Activated CD4-positive, alpha-beta T cell treated with anti-CD3 and anti-CD28 coated beads, Interleukin-2, amount 10 ng/mL, durations not matched to agents 7 days and 5 days (primary cell): ENCODE results near the gene SCGB1C1. TPM values are rescaled to one million over a fixed set of nuclear protein-coding genes. Genes with fewer than 3 reads are reported as not detected.

Source experiments
- CTCF ChIA-PET: fragments of 350-600 bp; sonication (Branson Sonifier 250); formaldehyde crosslinking; loops from one replicate; lab custom pipeline; 2021; ENCODE audit warnings: antibody characterized with exemption; lab: Charles Lee
- POLR2A ChIA-PET: fragments of 350-600 bp; sonication (Branson Sonifier 250); formaldehyde crosslinking; loops from one replicate; lab custom pipeline; 2021; ENCODE audit warnings: antibody characterized with exemption; lab: Charles Lee
- DNase-seq: peaks from one replicate; pipeline ENCODE4 v3.0.0-alpha.2; 2020
- H3K27ac Mint-ChIP-seq: one replicate; pipeline ENCODE4 v1.8.0; 2021; ENCODE audit warnings: mild to moderate bottlenecking, moderate library complexity, mixed read lengths
- H3K27me3 Mint-ChIP-seq: one replicate; pipeline ENCODE4 v1.8.0; 2021; ENCODE audit warnings: mixed read lengths
- H3K36me3 Mint-ChIP-seq: one replicate; pipeline ENCODE4 v1.8.0; 2021; ENCODE audit warnings: low read depth, mixed read lengths
- H3K4me1 Mint-ChIP-seq: one replicate; pipeline ENCODE4 v1.8.0; 2021; ENCODE audit warnings: mixed read lengths
- H3K4me3 Mint-ChIP-seq: one replicate; pipeline ENCODE4 v1.8.0; 2021; ENCODE audit warnings: mild to moderate bottlenecking, moderate library complexity, mixed read lengths
- H3K9me3 Mint-ChIP-seq: one replicate; pipeline ENCODE4 v1.8.0; 2021; ENCODE audit warnings: mixed read lengths
- total RNA-seq, 2 experiments: library from RNA; stranded (reverse); gene quantifications; one replicate each; pipeline ENCODE4 v1.2.3, GENCODE V29; 2021

Gene SCGB1C1
- total RNA-seq, 2 experiments from 2014 or later: not detected

DNA sequence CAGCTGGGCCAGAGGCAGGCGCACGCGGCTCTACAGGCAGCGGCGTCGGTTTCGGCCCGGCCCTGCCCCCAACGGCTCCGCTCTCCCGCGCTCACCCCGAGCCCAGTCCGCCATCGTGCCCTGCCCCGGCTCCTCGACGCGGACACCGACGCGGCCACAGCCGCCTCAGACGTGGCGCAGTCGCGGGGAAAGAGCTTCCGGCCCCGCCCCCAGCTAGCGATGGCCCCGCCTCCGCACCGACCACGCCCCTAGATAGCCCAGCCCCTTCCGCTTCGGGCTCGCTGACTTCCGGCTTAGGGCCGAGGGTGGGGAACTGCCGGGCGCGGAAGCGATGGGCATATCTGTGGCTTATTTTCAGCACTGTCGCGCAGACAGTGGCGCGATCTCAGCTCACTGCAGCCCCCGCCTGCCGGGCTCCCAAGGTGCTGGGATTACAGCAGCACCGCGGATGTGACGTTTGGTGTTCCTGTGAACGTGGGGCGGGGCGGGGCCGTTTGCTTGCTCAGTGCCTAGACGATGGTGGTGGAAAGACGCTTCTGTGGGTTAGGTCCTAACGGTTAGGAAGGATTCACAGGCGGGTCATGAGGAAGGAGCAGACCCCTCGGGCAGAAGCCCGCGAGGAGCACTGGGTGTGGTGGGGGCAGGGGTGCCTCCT lies 14.5 kb downstream of the SCGB1C1 start, which contains the start of the genes BET1L and RIC8A:
BET1L (minus strand) TSS at position 192 of the 655 bp plus-strand sequence; CDS start at position 114, 78 bp downstream.
RIC8A (plus strand) TSS at position 501 of the 655 bp plus-strand sequence. CDS start 1,147 bp downstream, outside the sequence.
- Mint-ChIP-seq H3K36me3 (peaks cover 56% of the 10 kb centered on the region), H3K4me3 (peak within 1 kb of the TSS; percentile 95), H3K4me1 (peaks cover 48% of the 10 kb centered on the region), H3K27ac (peak within 1 kb of the TSS; percentile 99), H3K27me3 (no peaks in the 10 kb centered on the region), H3K9me3 (no peaks in the 10 kb centered on the region)
- DNase-seq: peak; percentile 99
- ChIA-PET CTCF (interaction anchor here (0.5 to 1.8 kb wide), 13 partner anchors 10 to 238 kb away, joined by 3 to 6 read pairs (median 3); a partner anchor contains a TSS), POLR2A (interaction anchor here (0.5 to 1.4 kb wide), 5 partner anchors 80 to 241 kb away, joined by 3 to 4 read pairs (median 4); no protein-coding TSS in a partner anchor)

DNA sequence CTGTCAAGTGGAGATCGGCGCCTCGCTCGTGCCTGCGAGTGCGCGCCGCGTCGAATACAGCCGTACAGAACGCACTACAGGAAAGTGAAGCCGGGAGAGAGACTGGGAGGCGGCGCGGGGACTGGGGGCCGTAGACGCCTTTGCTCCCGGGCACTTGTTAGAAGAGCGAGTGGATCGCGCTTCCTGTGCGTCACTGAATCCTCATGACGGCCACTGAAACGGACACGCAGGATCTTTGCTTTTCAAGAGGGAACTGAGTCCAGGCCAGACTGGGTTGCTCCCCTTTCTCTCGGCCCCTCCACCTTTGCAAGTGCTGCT lies 14.9 kb downstream of the SCGB1C1 start:
- ChIA-PET CTCF (interaction anchor here (0.5 to 1.8 kb wide), 8 partner anchors 11 to 238 kb away, joined by 3 to 6 read pairs (median 4); a partner anchor contains a TSS), POLR2A (interaction anchor here (0.8 to 1.4 kb wide), 4 partner anchors 80 to 241 kb away, joined by 4 read pairs; no protein-coding TSS in a partner anchor)
- H3K9me3 Mint-ChIP-seq: no peaks in the 10 kb centered on the region
- no peak for DNase-seq
- H3K27ac Mint-ChIP-seq: peak overlapping the region; percentile 99
- peaks cover 56% of the 10 kb centered on the region for H3K36me3 Mint-ChIP-seq
- peak overlapping the region; percentile 95 for H3K4me3 Mint-ChIP-seq
- H3K27me3 Mint-ChIP-seq: no peaks in the 10 kb centered on the region
- H3K4me1 Mint-ChIP-seq: peaks cover 43% of the 10 kb centered on the region

DNA sequence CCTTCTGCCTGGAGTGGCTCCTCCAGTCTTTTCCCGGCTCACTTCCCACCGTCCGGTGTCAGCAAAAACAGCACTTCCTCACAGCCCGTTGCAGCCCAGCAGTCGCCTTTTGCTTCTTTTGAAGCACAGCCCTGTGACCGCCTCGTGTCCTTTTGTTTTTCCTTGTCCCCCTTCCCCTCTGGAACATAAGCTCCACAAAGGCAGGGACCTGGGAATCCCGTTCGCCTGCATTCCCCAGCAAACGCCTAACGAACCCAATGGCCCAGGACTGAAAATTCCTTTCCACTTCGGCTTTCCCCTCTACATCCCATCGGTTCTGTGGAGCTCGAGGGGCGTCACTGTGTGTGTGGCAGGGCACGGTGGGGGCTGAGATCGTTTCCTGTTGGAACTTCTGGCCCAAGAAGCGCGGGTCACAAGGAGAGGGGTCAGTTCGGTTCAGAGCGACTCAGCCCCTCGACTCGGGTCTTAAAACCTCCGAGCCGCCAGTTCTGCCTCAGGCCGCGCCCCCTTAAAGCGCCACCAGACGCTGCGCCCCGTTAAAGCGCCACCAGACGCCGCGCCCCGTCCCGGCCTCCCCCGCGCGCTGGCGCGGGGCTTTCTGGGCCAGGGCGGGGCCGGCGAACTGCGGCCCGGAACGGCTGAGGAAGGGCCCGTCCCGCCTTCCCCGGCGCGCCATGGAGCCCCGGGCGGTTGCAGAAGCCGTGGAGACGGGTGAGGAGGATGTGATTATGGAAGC lies 15.5 kb downstream of the SCGB1C1 start:
- POLR2A ChIA-PET: interaction anchor here (0.6 kb wide), 2 partner anchors 8 to 168 kb away, joined by 3 read pairs; no protein-coding TSS in a partner anchor

DNA sequence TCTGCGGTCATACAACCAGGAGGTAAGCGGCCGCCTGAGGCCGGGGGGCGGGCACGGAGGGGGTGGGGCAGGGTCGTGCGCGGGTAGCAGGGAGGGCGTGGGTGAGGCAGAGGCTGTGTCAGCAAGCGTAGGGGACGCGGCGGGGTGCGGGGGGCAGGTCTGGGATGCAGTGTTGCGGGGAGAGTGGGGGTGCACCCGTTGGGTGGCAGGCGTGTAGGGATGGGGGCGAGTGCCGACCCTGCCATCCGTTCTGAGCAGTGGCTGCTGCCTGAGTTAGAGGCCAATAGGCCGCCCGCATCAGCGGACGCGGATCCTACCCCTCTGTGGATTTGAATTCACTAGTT lies 16.0 kb downstream of the SCGB1C1 start:
- Mint-ChIP-seq H3K4me1 (peaks cover 32% of the 10 kb centered on the region), H3K27me3 (no peaks in the 10 kb centered on the region), H3K4me3 (peak overlapping the region; percentile 95), H3K9me3 (no peaks in the 10 kb centered on the region), H3K36me3 (peaks cover 52% of the 10 kb centered on the region), H3K27ac (peak overlapping the region; percentile 99)
- ChIA-PET POLR2A (interaction anchor here (0.6 kb wide), 1 partner anchor 168 kb away, joined by 3 read pairs; no protein-coding TSS in a partner anchor), CTCF (interaction anchor here (2.1 kb wide), 1 partner anchor 42 kb away, joined by 9 read pairs; no protein-coding TSS in a partner anchor)
- no peak for DNase-seq

More for the DNA sequence above, 15.5 kb downstream of the SCGB1C1 start:
- peak; percentile 87 for DNase-seq
- Mint-ChIP-seq H3K9me3 (no peaks in the 10 kb centered on the region), H3K4me1 (peaks cover 38% of the 10 kb centered on the region), H3K36me3 (peaks cover 53% of the 10 kb centered on the region), H3K4me3 (peak overlapping the region; percentile 95), H3K27me3 (no peaks in the 10 kb centered on the region), H3K27ac (peak overlapping the region; percentile 99)
- CTCF ChIA-PET: interaction anchor here (1.4 to 2.1 kb wide), 2 partner anchors 42 to 122 kb away, joined by 3 to 9 read pairs; no protein-coding TSS in a partner anchor

DNA sequence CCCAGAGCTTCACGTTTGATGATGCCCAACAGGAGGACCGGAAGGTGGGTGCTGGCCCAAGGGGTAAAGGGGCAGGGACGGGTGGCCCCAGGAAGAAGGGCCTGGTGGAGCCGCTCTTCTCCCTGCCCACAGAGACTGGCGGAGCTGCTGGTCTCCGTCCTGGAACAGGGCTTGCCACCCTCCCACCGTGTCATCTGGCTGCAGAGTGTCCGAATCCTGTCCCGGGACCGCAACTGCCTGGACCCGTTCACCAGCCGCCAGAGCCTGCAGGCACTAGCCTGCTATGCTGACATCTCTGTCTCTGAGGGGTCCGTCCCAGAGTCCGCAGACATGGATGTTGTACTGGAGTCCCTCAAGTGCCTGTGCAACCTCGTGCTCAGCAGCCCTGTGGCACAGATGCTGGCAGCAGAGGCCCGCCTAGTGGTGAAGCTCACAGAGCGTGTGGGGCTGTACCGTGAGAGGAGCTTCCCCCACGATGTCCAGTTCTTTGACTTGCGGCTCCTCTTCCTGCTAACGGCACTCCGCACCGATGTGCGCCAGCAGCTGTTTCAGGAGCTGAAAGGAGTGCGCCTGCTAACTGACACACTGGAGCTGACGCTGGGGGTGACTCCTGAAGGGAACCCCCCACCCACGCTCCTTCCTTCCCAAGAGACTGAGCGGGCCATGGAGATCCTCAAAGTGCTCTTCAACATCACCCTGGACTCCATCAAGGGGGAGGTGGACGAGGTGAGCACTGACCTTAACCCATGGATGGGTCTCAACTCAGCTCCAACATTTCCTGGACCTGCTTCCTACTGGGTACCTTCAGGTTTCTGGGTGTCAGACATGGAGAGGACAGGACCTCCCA lies 16.6 kb downstream of the SCGB1C1 start:
- DNase-seq: no peak
- CTCF ChIA-PET: interaction anchor here (0.6 to 2.1 kb wide), 2 partner anchors 13 to 41 kb away, joined by 3 to 9 read pairs; no protein-coding TSS in a partner anchor
- Mint-ChIP-seq H3K36me3 (peaks cover 51% of the 10 kb centered on the region), H3K27me3 (no peaks in the 10 kb centered on the region), H3K4me1 (peaks cover 29% of the 10 kb centered on the region), H3K27ac (peak overlapping the region; percentile 99), H3K9me3 (no peaks in the 10 kb centered on the region), H3K4me3 (peak overlapping the region; percentile 95)
- POLR2A ChIA-PET: interaction anchor here (0.6 kb wide), 1 partner anchor 167 kb away, joined by 3 read pairs; no protein-coding TSS in a partner anchor

DNA sequence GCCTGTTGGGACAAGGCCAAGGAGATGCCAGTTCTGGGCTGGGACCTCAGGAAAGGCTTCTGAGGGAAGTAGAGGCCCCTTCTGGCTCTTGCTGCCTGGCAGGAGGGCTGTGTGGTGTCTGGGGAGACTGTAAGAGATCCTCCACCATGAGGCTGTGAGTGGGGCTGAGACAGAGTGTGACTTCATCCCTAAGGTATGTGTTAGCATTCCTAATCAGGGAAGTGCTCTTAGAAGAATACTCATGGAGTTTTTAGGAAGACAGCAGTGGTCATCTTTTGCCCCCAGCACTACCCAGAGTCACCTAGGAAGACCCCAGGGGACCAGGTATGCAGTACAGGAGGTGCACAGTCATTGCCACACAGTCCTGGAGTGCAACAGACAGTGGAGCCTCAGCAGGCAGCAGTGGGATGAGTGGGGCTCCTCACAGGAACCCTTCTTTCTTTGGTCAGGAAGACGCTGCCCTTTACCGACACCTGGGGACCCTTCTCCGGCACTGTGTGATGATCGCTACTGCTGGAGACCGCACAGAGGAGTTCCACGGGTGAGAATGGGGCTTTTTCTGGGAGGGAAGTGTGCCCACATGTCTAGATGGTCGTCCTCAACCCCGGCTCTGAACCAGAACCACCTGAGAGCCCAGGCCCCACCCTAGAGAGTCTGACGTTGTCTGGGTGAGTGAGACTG lies 17.4 kb downstream of the SCGB1C1 start:
- Mint-ChIP-seq H3K9me3 (no peaks in the 10 kb centered on the region), H3K36me3 (peaks cover 55% of the 10 kb centered on the region)
- POLR2A ChIA-PET: no interaction called here

DNA sequence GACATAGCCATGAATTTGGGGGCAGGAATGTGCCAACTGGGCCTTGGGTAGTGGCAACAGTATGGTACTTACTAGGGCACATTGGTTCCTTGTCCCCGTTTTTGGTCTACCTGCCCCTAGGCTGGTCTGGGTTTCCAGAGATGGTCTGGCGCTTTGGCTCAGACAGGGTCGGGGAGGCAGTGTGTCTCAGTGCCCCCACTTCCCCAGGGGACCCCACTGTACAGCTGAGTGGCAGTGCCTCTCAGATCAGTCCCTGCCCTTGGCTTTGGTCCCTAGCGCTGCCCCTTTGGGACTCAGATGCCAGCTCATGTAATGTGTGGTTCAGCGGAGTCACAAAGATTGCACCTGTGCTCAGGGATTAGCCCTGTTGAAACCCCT lies 17.9 kb downstream of the SCGB1C1 start:
- Mint-ChIP-seq H3K36me3 (peaks cover 57% of the 10 kb centered on the region), H3K4me1 (peaks cover 18% of the 10 kb centered on the region), H3K4me3 (peak overlapping the region; percentile 51), H3K27ac (no peak overlapping the region), H3K27me3 (no peaks in the 10 kb centered on the region), H3K9me3 (no peaks in the 10 kb centered on the region)
- ChIA-PET CTCF (no interaction called here), POLR2A (no interaction called here)
- no peak for DNase-seq

More for the DNA sequence above, 17.4 kb downstream of the SCGB1C1 start:
- Mint-ChIP-seq H3K4me3 (peak overlapping the region; percentile 95), H3K27me3 (no peaks in the 10 kb centered on the region), H3K27ac (peak overlapping the region; percentile 50), H3K4me1 (peaks cover 24% of the 10 kb centered on the region)
- CTCF ChIA-PET: interaction anchor here (2.1 kb wide), 1 partner anchor 40 kb away, joined by 9 read pairs; no protein-coding TSS in a partner anchor
- DNase-seq: no peak

DNA sequence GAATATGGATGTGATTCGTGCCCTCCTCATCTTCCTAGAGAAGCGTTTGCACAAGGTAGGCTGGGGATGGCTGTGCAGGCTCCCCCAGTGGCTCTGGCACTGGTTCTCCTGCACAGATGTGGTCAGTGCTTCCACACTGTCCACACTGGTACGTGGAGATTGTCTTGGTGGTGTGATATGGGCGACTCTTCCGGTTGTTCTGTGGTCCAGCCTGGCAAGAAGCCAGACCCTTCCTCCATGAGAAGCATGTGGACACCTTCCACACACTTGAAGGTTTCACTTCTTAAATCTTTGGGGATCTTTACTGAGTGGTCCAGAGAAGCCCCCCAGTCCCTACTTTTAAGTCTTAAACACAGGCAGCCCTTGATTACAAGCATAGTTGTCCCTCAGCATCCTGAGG lies 18.4 kb downstream of the SCGB1C1 start:
- POLR2A ChIA-PET: no interaction called here
- no peak overlapping the region for H3K27ac Mint-ChIP-seq
- DNase-seq: no peak
- no peaks in the 10 kb centered on the region for H3K9me3 Mint-ChIP-seq
- no peak overlapping the region for H3K4me3 Mint-ChIP-seq
- CTCF ChIA-PET: interaction anchor here (1.2 kb wide), 1 partner anchor 11 kb away, joined by 4 read pairs; no protein-coding TSS in a partner anchor
- peaks cover 13% of the 10 kb centered on the region for H3K4me1 Mint-ChIP-seq
- peaks cover 59% of the 10 kb centered on the region for H3K36me3 Mint-ChIP-seq
- no peaks in the 10 kb centered on the region for H3K27me3 Mint-ChIP-seq

DNA sequence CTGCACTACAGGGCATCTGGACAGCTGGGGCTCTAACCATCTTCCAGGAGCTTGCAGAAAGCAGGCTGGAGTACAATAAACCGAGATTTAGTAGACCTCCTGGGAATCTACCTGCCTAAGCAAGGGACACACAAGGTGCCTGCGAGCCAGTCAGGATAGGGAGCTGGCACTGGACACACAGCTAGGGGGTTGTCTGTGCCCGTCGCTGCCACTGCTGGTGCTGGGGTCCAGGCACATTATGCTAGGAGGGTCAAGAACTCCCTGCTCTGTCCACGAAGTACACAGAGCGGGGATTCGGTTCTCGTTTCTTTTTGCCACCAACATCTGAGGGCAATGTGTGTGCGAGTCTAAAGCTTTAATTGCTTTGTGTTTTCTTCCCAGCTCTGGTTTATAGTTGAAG lies 18.9 kb downstream of the SCGB1C1 start:
- ChIA-PET POLR2A (no interaction called here), CTCF (interaction anchor here (1.2 to 2.0 kb wide), 3 partner anchors 11 to 39 kb away, joined by 4 to 9 read pairs (median 6); no protein-coding TSS in a partner anchor)
- DNase-seq: no peak
- Mint-ChIP-seq H3K4me3 (no peak overlapping the region), H3K36me3 (peaks cover 59% of the 10 kb centered on the region), H3K27me3 (no peaks in the 10 kb centered on the region), H3K4me1 (peaks cover 13% of the 10 kb centered on the region), H3K9me3 (no peaks in the 10 kb centered on the region), H3K27ac (no peak overlapping the region)

DNA sequence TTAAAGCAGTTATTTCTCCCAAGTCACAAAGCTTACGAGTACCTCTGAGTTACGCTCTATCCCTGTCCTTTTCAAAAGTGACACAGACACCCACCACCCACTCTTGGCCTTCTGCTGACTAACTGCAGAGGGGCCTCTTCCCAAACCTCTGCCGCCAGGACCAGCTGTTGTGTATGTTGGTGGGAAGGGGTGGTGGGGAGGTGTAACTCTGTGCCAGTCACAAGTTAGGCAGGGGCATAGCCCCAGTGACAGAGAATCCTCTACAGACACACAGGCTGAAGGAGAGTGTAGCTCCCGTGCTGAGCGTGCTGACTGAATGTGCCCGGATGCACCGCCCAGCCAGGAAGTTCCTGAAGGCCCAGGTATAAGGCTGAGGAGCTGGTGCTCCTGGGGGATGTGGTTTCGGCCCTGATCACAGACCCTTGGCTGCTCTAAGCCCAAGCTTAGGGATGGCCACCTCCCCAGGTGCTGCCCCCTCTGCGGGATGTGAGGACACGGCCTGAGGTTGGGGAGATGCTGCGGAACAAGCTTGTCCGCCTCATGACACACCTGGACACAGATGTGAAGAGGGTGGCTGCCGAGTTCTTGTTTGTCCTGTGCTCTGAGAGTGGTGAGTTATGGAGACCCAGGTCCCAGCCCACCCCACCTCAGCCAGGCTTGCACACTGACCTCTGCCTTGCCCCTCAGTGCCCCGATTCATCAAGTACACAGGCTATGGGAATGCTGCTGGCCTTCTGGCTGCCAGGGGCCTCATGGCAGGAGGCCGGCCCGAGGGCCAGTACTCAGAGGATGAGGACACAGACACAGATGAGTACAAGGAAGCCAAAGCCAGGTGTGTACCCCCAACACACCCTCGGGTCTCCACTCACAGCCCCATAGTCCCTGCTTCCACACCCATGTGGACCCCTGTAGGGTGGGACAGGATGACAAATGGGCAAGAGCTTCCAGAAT lies 19.5 kb downstream of the SCGB1C1 start:
- Mint-ChIP-seq H3K9me3 (no peaks in the 10 kb centered on the region), H3K4me3 (no peak overlapping the region), H3K27me3 (no peaks in the 10 kb centered on the region), H3K4me1 (peaks cover 16% of the 10 kb centered on the region), H3K36me3 (peaks cover 57% of the 10 kb centered on the region), H3K27ac (no peak overlapping the region)
- ChIA-PET CTCF (interaction anchor here (1.2 to 2.0 kb wide), 3 partner anchors 10 to 38 kb away, joined by 4 to 9 read pairs (median 6); no protein-coding TSS in a partner anchor), POLR2A (no interaction called here)
- no peak for DNase-seq
